Neutrophil (primary cell): Measurements from ENCODE around the gene DIMT1.

Experiments
- H3K27ac ChIP-seq: fragments of 200-600 bp; sonication (generic); 2 replicates; pipeline ENCODE4 v1.5.1; 2016; ENCODE audit warnings: mild to moderate bottlenecking, moderate library complexity
- H3K27me3 ChIP-seq: fragments of 200-600 bp; sonication (generic); 2 replicates; pipeline ENCODE4 v1.6.0; 2016; ENCODE audit warnings: mild to moderate bottlenecking
- H3K36me3 ChIP-seq: fragments of 200-600 bp; sonication (generic); 2 replicates; pipeline ENCODE4 v1.5.1; 2017
- H3K4me1 ChIP-seq, 2 experiments: fragments of 200-600 bp in 1 of 2; sonication (generic) in 1 of 2; 1 replicate in 1 of 2; 2 replicates in 1 of 2; pipeline versions ENCODE4 v1.5.1 to v1.6.1; 2013 to 2016; ENCODE audit warnings: low read depth in 1 of 2, low read length in 1 of 2, mild to moderate bottlenecking in 1 of 2, moderate library complexity in 1 of 2; ENCODE audit not compliant: control insufficient read depth in 1 of 2, insufficient read depth in 1 of 2
- H3K4me3 ChIP-seq, 2 experiments: fragments of 200-600 bp in 1 of 2; sonication (generic) in 1 of 2; 1 replicate in 1 of 2; 2 replicates in 1 of 2; pipeline ENCODE4 v1.5.1; 2013 to 2016; ENCODE audit warnings: low read depth in 1 of 2, low read length in 1 of 2, mild to moderate bottlenecking in 1 of 2, moderate library complexity in 1 of 2
- H3K9me3 ChIP-seq: fragments of 200-600 bp; sonication (generic); 2 replicates; pipeline ENCODE4 v1.5.1; 2016
- TF ChIP-seq, protein P1 (sequence below): fragments of 200-600 bp; sonication (generic); IDR thresholded peaks from 2 replicates; pipeline ENCODE4 v1.5.1; 2016; ENCODE audit warnings: antibody characterized with exemption

Gene DIMT1

DNA sequence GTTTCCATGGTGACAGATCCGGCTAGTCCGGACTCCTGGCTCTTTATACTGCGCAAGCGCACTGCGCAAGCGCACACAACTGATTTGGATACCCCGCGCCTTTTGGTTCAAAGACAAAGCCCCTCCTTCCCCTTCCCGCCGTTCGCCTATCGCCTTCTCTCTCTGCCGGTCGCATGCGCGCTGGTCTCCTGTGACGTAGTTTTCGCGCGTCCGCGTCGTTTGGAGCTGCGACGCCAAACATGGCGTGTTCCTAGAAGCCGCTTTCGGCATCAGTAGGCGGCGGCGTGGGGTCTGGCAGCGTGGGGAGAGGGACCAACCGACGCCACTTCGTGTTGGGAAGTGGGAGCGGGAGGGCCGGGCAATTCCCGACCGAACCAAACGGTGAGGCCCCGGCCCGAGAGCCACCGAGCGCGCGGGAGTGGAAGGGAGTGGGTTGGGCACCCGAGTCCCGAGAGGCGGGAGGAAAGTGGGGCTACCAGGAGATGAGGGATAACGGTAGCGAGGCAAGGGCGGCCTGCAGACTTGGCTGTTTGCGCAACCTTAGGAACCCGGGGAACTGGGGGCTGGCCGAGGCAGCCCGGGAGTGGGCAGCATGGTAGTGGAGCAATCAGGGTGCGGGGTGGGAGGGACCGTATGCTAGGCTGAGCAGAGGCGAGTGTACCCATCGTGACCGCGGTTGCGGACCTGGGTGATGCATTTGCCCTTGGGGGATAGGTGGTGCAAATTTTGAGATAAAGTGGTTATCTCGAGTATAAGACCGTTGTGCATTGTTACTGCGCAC lies 9.0 kb upstream of the DIMT1 start, which contains the start of gene IPO11:
Gene IPO11 (plus strand): TSS at position 215 of the 781 bp plus-strand sequence. CDS start 24,517 bp downstream, outside the sequence.
- TF ChIP-seq, protein P1, sequence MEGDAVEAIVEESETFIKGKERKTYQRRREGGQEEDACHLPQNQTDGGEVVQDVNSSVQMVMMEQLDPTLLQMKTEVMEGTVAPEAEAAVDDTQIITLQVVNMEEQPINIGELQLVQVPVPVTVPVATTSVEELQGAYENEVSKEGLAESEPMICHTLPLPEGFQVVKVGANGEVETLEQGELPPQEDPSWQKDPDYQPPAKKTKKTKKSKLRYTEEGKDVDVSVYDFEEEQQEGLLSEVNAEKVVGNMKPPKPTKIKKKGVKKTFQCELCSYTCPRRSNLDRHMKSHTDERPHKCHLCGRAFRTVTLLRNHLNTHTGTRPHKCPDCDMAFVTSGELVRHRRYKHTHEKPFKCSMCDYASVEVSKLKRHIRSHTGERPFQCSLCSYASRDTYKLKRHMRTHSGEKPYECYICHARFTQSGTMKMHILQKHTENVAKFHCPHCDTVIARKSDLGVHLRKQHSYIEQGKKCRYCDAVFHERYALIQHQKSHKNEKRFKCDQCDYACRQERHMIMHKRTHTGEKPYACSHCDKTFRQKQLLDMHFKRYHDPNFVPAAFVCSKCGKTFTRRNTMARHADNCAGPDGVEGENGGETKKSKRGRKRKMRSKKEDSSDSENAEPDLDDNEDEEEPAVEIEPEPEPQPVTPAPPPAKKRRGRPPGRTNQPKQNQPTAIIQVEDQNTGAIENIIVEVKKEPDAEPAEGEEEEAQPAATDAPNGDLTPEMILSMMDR, result peak; percentile 14
- Histone ChIP-seq H3K4me3 (peak within 1 kb of the TSS; percentile 93 to 94), H3K27ac (peak within 1 kb of the TSS; percentile 36)

DNA sequence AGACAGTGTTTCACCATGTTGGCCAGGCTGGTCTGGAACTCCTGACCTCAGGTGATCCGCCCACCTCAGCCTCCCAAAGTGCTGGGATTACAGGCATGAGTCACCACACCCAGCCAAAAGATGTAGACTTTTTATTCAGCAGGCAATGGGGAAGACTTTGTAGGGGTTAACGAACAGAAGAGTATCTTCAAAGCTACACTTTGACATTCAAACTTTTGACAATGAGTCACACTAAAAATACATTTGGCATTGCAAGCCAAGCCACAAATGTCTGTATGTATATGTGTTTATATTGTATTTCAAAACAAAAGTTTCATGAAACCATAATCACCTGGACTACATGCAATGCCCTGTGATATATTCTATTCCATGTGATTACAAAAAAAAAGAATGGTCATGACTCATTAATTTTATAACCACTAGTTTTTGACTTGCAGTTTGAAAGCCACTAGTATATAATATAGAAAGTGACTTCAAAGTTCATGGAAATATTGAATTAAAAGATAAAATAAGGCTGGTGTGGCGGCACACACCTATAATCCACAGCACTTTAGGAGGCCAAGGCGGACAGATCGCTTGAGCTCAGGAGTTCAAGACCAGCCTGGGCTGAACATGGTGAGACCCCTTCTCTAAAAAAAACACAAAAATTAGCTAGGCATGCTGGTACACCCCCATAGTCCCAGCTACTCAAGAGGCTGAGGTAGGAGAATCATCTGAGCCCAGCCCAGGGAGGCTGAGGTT lies 8.3 kb downstream of the DIMT1 start:
- H3K4me1 ChIP-seq, result no peaks in the 10 kb centered on the region
- no peaks in the 10 kb centered on the region for H3K9me3 ChIP-seq
- TF ChIP-seq, protein P1, result no peak
- no peak overlapping the region for H3K27ac ChIP-seq
- no peak overlapping the region for H3K4me3 ChIP-seq
- no peaks in the 10 kb centered on the region for H3K27me3 ChIP-seq
- peaks cover 24% of the 10 kb centered on the region for H3K36me3 ChIP-seq

More for the DNA sequence above, 9.0 kb upstream of the DIMT1 start, which contains the start of gene IPO11:
- Histone ChIP-seq H3K27me3 (no peaks in the 10 kb centered on the region), H3K4me1 (peaks cover 16% of the 10 kb centered on the region in 2 experiments), H3K36me3 (no peaks in the 10 kb centered on the region), H3K9me3 (no peaks in the 10 kb centered on the region)

DNA sequence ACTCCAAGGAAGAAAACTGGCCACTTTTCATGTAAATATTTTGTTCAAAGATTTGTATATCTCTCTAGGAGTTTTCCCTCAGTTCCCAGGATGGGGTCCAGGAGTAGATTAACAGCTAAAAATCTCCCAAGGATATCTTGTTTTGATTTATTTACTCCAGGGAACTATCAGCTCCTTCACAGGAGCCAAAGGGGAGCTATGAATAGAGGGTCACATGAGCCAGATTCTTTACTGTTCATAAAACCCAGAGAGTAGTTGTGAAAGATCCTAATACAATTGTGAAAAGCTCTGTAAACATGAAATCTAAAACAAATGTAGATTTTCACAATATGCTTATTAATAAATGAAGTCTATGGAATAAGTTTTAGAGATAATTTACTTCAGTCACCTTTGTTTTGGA lies 16.9 kb downstream of the DIMT1 start:
- Histone ChIP-seq H3K36me3 (peaks cover 69% of the 10 kb centered on the region), H3K4me3 (no peak overlapping the region), H3K27ac (no peak overlapping the region)

DNA sequence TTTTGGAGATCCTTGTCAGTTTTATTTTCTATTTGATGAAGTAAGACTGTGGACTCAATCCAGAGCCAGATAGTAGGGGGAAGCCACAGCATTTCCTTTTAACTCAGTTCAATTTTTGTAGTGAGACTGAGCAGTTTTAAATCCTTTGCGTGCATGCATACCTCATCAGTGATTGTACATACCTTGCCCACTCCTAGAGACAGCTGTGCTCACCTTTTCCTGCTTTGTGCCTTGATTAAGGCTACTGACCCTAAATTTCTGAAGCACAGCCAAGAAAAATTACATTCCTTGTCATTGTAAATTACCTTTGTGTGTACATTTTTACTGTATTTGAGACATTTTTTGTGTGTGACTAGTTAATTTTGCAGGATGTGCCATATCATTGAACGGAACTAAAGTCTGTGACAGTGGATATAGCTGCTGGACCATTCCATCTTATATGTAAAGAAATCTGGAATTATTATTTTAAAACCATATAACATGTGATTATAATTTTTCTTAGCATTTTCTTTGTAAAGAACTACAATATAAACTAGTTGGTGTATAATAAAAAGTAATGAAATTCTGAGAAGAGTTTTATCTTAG lies 17.8 kb downstream of the DIMT1 start:
- TF ChIP-seq, protein P1, result no peak
- Histone ChIP-seq H3K9me3 (no peaks in the 10 kb centered on the region), H3K27ac (no peak overlapping the region), H3K4me1 (no peaks in the 10 kb centered on the region), H3K27me3 (no peaks in the 10 kb centered on the region), H3K36me3 (peaks cover 70% of the 10 kb centered on the region), H3K4me3 (no peak overlapping the region)

More for the DNA sequence above, 16.9 kb downstream of the DIMT1 start:
- H3K9me3 ChIP-seq, result no peaks in the 10 kb centered on the region
- TF ChIP-seq, protein P1, result no peak
- H3K4me1 ChIP-seq, result no peaks in the 10 kb centered on the region
- no peaks in the 10 kb centered on the region for H3K27me3 ChIP-seq

DNA sequence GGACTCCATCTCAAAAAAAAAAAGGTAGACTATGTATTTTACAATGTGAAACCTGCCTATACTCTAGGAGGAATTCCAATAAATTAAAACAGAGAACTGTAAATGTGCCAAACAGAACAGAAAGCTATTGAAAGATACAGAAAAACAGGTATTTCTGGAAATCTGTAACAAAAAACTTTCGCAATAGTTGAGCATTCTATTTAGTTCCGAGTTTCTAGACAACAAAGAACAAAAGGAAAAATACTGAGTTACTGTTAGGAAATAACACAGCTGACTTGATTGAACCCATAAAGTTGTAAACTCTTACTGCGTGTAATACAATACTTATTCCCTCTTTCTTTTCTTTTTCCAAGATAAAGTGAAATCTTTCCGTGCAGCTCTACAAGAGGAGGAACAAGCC lies 18.6 kb downstream of the DIMT1 start:
- H3K36me3 ChIP-seq, result peaks cover 71% of the 10 kb centered on the region
- H3K4me3 ChIP-seq, result no peak overlapping the region
- no peaks in the 10 kb centered on the region for H3K4me1 ChIP-seq
- no peaks in the 10 kb centered on the region for H3K27me3 ChIP-seq
- TF ChIP-seq, protein P1, result no peak
- H3K27ac ChIP-seq, result no peak overlapping the region
- no peaks in the 10 kb centered on the region for H3K9me3 ChIP-seq
